H1 (cell line): ENCODE measurements around the gene PACS1. TPM values are rescaled to one million over a fixed set of nuclear protein-coding genes. Genes with fewer than 3 reads are reported as not detected.

Experiments
- CTCF ChIA-PET: fragments of 300-600 bp; sonication (Branson Sonifier 250); formaldehyde crosslinking; loops from one replicate; lab custom pipeline; 2021; ENCODE audit not compliant: partially characterized antibody; lab: Charles Lee
- POLR2A ChIA-PET: fragments of 300-600 bp; sonication (Branson Sonifier 250); formaldehyde crosslinking; loops from one replicate; lab custom pipeline; 2021; ENCODE audit warnings: inconsistent platforms; ENCODE audit not compliant: partially characterized antibody; lab: Charles Lee
- DNase-seq, 2 experiments: peaks; one replicate each; pipeline versions ENCODE4 v3.0.0 to v3.0.0-alpha.2; 2010 to 2022; ENCODE audit warnings: low spot score in 2 of 2, low read depth in 1 of 2, mixed read lengths in 1 of 2
- FAIRE-seq: peaks from 2 replicates; lab custom pipeline; 2011; peaks lifted over from hg19 to GRCh38; lab: Jason Lieb, UNC
- H2AFZ ChIP-seq: 2 replicates; pipeline ENCODE4 v1.8.1; 2012; ENCODE audit warnings: low read length, inconsistent platforms
- H2AK5ac ChIP-seq: 2 replicates; pipeline ENCODE4 v1.6.1; 2013; ENCODE audit warnings: low read depth, low read length
- H2BK120ac ChIP-seq: replicated peaks from 2 replicates; pipeline ENCODE3; 2013; ENCODE audit warnings: low read depth, low read length, inconsistent platforms
- H2BK12ac ChIP-seq: 2 replicates; pipeline ENCODE4 v1.6.1; 2013; ENCODE audit warnings: low read depth, low read length
- H2BK15ac ChIP-seq: 2 replicates; pipeline ENCODE4 v1.6.1; 2013; ENCODE audit warnings: low read length
- H2BK20ac ChIP-seq: 2 replicates; pipeline ENCODE4 v1.6.1; 2013; ENCODE audit warnings: low read length
- H2BK5ac ChIP-seq: 2 replicates; pipeline ENCODE4 v1.6.1; 2013; ENCODE audit warnings: low read depth, low read length
- H3K14ac ChIP-seq: 2 replicates; pipeline ENCODE4 v1.6.1; 2013; ENCODE audit warnings: inconsistent platforms; ENCODE audit not compliant: insufficient read length
- H3K18ac ChIP-seq: 2 replicates; pipeline ENCODE4 v1.6.1; 2013; ENCODE audit warnings: low read length; ENCODE audit errors: extremely low read depth
- H3K23ac ChIP-seq: 2 replicates; pipeline ENCODE4 v1.6.1; 2013; ENCODE audit warnings: inconsistent platforms; ENCODE audit not compliant: insufficient read length
- H3K23me2 ChIP-seq: 2 replicates; pipeline ENCODE4 v1.6.1; 2013; ENCODE audit warnings: low read depth, low read length
- H3K27ac ChIP-seq: 2 replicates; pipeline ENCODE4 v1.6.1; 2011; ENCODE audit warnings: low read depth, low read length, inconsistent platforms
- H3K27me3 ChIP-seq, 4 experiments: replicated peaks in 1 of 4; 1 replicate in 1 of 4; 2 replicates in 3 of 4; pipeline versions ENCODE4 v1.6.1 to v1.8.1; 2011 to 2013; ENCODE audit warnings: low read length in 3 of 4, mild to moderate bottlenecking in 3 of 4, inconsistent platforms in 2 of 4, mixed read lengths in 2 of 4, moderate library complexity in 1 of 4; ENCODE audit not compliant: control insufficient read depth in 3 of 4, insufficient read depth in 3 of 4; ENCODE audit errors: extremely low read depth in 1 of 4
- H3K36me3 ChIP-seq, 4 experiments: 2 replicates each; pipeline versions ENCODE4 v1.6.1 to v1.8.1; 2011 to 2013; ENCODE audit warnings: mild to moderate bottlenecking in 4 of 4, low read length in 3 of 4, moderate library complexity in 2 of 4, control low read depth in 1 of 4, inconsistent platforms in 1 of 4; ENCODE audit not compliant: insufficient read depth in 4 of 4, control insufficient read depth in 2 of 4
- H3K4ac ChIP-seq: replicated peaks from 2 replicates; pipeline ENCODE3; 2013; ENCODE audit warnings: low read length, low read depth, mixed read lengths, inconsistent platforms; ENCODE audit not compliant: insufficient read length
- H3K4me1 ChIP-seq, 4 experiments: replicated peaks in 1 of 4; 1 replicate in 1 of 4; 2 replicates in 3 of 4; pipeline versions ENCODE4 v1.6.1 to v1.8.1; 2011 to 2013; ENCODE audit warnings: low read length in 3 of 4, inconsistent platforms in 2 of 4, mixed read lengths in 1 of 4; ENCODE audit not compliant: insufficient read depth in 4 of 4, control insufficient read depth in 3 of 4
- H3K4me2 ChIP-seq, 2 experiments: 2 replicates each; pipeline versions ENCODE4 v1.6.1 to v1.8.1; 2011 to 2013; ENCODE audit warnings: low read depth in 2 of 2, low read length in 2 of 2, control low read depth in 1 of 2, inconsistent platforms in 1 of 2, mild to moderate bottlenecking in 1 of 2; ENCODE audit not compliant: insufficient read depth in 1 of 2
- H3K4me3 ChIP-seq, 4 experiments: fragments of 200-600, 300-600 bp in 1 of 4; sonication (generic), shearing (Covaris generic), sonication (Bioruptor Twin) in 1 of 4; 2 replicates each; pipeline versions ENCODE4 v1.5.1 to v1.8.1; 2011 to 2016; ENCODE audit warnings: low read length in 4 of 4, low read depth in 3 of 4, control low read depth in 2 of 4, inconsistent platforms in 2 of 4, mild to moderate bottlenecking in 2 of 4, mixed read lengths in 1 of 4, moderate library complexity in 1 of 4; ENCODE audit not compliant: insufficient read depth in 2 of 4; ENCODE audit errors: extremely low read depth in 1 of 4
- H3K56ac ChIP-seq: replicated peaks from 2 replicates; pipeline ENCODE3; 2013; ENCODE audit warnings: low read depth, mild to moderate bottlenecking, mixed read lengths, low read length, inconsistent platforms; ENCODE audit not compliant: insufficient read length
- H3K79me1 ChIP-seq: 2 replicates; pipeline ENCODE4 v1.6.1; 2013; ENCODE audit warnings: low read depth, low read length, control low read depth
- H3K79me2 ChIP-seq, 2 experiments: 2 replicates each; pipeline versions ENCODE4 v1.6.1 to v1.8.1; 2012 to 2013; ENCODE audit warnings: low read length in 2 of 2, mild to moderate bottlenecking in 2 of 2, inconsistent platforms in 1 of 2; ENCODE audit not compliant: insufficient read depth in 2 of 2, control insufficient read depth in 1 of 2
- H3K9ac ChIP-seq, 4 experiments: replicated peaks in 1 of 4; 1 replicate in 1 of 4; 2 replicates in 3 of 4; pipeline versions ENCODE4 v1.6.1 to v1.8.1; 2011 to 2013; ENCODE audit warnings: low read depth in 3 of 4, low read length in 3 of 4, control low read depth in 2 of 4, mild to moderate bottlenecking in 2 of 4, moderate library complexity in 2 of 4, inconsistent platforms in 1 of 4; ENCODE audit errors: extremely low read depth in 1 of 4
- H3K9me3 ChIP-seq, 2 experiments: 2 replicates each; pipeline versions ENCODE4 v1.6.1 to v1.8.1; 2012 to 2013; ENCODE audit warnings: mild to moderate bottlenecking in 2 of 2, moderate library complexity in 2 of 2, control low read depth in 1 of 2, inconsistent platforms in 1 of 2, low read depth in 1 of 2, low read length in 1 of 2, mixed read lengths in 1 of 2; ENCODE audit not compliant: insufficient read depth in 2 of 2
- H4K20me1 ChIP-seq, 2 experiments: replicated peaks in 1 of 2; 2 replicates each; pipeline versions ENCODE3 to v1.8.1; 2011 to 2013; ENCODE audit warnings: inconsistent platforms in 2 of 2, low read length in 2 of 2, mild to moderate bottlenecking in 1 of 2; ENCODE audit not compliant: insufficient read depth in 2 of 2, control insufficient read depth in 1 of 2
- H4K5ac ChIP-seq: 2 replicates; pipeline ENCODE4 v1.6.1; 2013; ENCODE audit warnings: low read length, low read depth, mixed read lengths, inconsistent platforms; ENCODE audit not compliant: insufficient read length
- H4K8ac ChIP-seq: 2 replicates; pipeline ENCODE4 v1.8.0; 2013; ENCODE audit warnings: mild to moderate bottlenecking, moderate library complexity, low read length, inconsistent platforms; ENCODE audit not compliant: insufficient read depth; ENCODE audit errors: extremely low read depth
- H4K91ac ChIP-seq: replicated peaks from 2 replicates; pipeline ENCODE3; 2013; ENCODE audit warnings: low read length, mixed read lengths, inconsistent platforms; ENCODE audit not compliant: insufficient read length
- ASH2L ChIP-seq: fragments of 200-600, 300-600 bp; sonication (generic); IDR thresholded peaks from one replicate; pipeline ENCODE4 v1.7.1; 2017; ENCODE audit warnings: low read length
- CBX5 ChIP-seq: fragments of 300-800, 300-1000 bp; sonication (generic); IDR thresholded peaks from 2 replicates; pipeline ENCODE4 v1.7.1; 2016; ENCODE audit warnings: antibody characterized with exemption, low read length, low read depth
- CHD2 ChIP-seq: IDR thresholded peaks from 2 replicates; pipeline ENCODE4 v1.6.1; 2012; ENCODE audit warnings: low read length, improper control_type of control experiment
- CREB1 ChIP-seq: IDR thresholded peaks from 2 replicates; pipeline ENCODE4 v1.6.1; 2012; ENCODE audit warnings: inconsistent platforms
- CTBP2 ChIP-seq: IDR thresholded peaks from 2 replicates; pipeline ENCODE4 v1.7.0; 2011; ENCODE audit warnings: borderline replicate concordance, mild to moderate bottlenecking, moderate library complexity, mixed read lengths, low read length; ENCODE audit not compliant: insufficient read depth, insufficient read length
- EZH2 ChIP-seq: fragments of 200-600 bp; sonication (generic); IDR thresholded peaks from 2 replicates; pipeline ENCODE4 v1.7.1; 2012; ENCODE audit warnings: low read depth, mild to moderate bottlenecking, moderate library complexity, low read length, inconsistent platforms; ENCODE audit not compliant: severe bottlenecking
- FOSL1 ChIP-seq: IDR thresholded peaks from 2 replicates; pipeline ENCODE4 v1.6.1; 2011; ENCODE audit warnings: mild to moderate bottlenecking, low read depth, low read length, moderate library complexity; ENCODE audit not compliant: insufficient read depth
- JUND ChIP-seq: IDR thresholded peaks from 2 replicates; pipeline ENCODE4 v1.6.1; 2011; ENCODE audit warnings: mild to moderate bottlenecking, improper control_type of control experiment, low read length
- KDM4A ChIP-seq: IDR thresholded peaks from one replicate; pipeline ENCODE4 v1.7.1; 2012; ENCODE audit warnings: low read depth, mild to moderate bottlenecking, moderate library complexity, low read length, inconsistent platforms; ENCODE audit not compliant: severe bottlenecking
- KDM5A ChIP-seq: fragments of 200-600 bp; IDR thresholded peaks from 2 replicates; pipeline ENCODE4 v1.7.1; 2012; ENCODE audit warnings: mild to moderate bottlenecking, low read length, inconsistent platforms, mixed read lengths
- RAD21 ChIP-seq, 2 experiments: IDR thresholded peaks in 1 of 2; conservative IDR thresholded peaks in 1 of 2; 2 replicates each; pipeline ENCODE4 v1.6.1; 2011; ENCODE audit warnings: low read depth in 2 of 2, low read length in 2 of 2, improper control_type of control experiment in 1 of 2, inconsistent platforms in 1 of 2, mild to moderate bottlenecking in 1 of 2, moderate library complexity in 1 of 2
- RXRA ChIP-seq: IDR thresholded peaks from 2 replicates; pipeline ENCODE4 v1.6.1; 2011; ENCODE audit warnings: low read depth, mild to moderate bottlenecking, low read length, moderate library complexity; ENCODE audit not compliant: insufficient read depth
- TBP ChIP-seq: IDR thresholded peaks from 2 replicates; pipeline ENCODE4 v1.6.1; 2011; ENCODE audit warnings: low read depth, low read length, improper control_type of control experiment
- TEAD4 ChIP-seq: IDR thresholded peaks from 2 replicates; pipeline ENCODE4 v1.6.1; 2012; ENCODE audit warnings: low read depth, low read length, inconsistent platforms, mixed read lengths
- WGBS, 2 experiments: shearing (Covaris generic) in 1 of 2; methylation state at CpG; one replicate each; pipeline versions ENCODE4 v1.1.6 to v1.1.7; 2013 to 2015; ENCODE audit warnings: low lambda C conversion rate in 2 of 2, mixed read lengths in 2 of 2, inconsistent platforms in 1 of 2, low coverage in 1 of 2, missing lambda C conversion rate in 1 of 2; ENCODE audit not compliant: insufficient replicate concordance in 2 of 2, insufficient coverage in 1 of 2, insufficient read length in 1 of 2; ENCODE audit errors: extremely low coverage in 1 of 2, missing lambda C conversion rate in 1 of 2; 5-methylcytosine and 5-hydroxymethylcytosine counted together
- polyA plus RNA-seq, 7 experiments: library from polyadenylated mRNA; depleted of rRNA in 3 of 7; stranded (reverse) in 5 of 7; unstranded in 2 of 7; fragments of >200 nt in 5 of 7; fragments of 200-250 nt in 2 of 7; gene quantifications; 1 replicate in 5 of 7; 2 replicates in 1 of 7; 4 replicates in 1 of 7; pipeline versions ENCODE4 v1.2.1 to v1.2.3, GENCODE V29; 2011 to 2013; ENCODE audit warnings: missing spikeins in 2 of 7, mixed read lengths in 2 of 7
- total RNA-seq: library from RNA; stranded (reverse); fragmentation: NEBNext Ultra II Directional; extraction: Animal tissue kit (Norgen Biotek cat#: 25700); gene quantifications from 2 replicates; pipeline ENCODE4 v1.2.1, GENCODE V29; 2021

The PACS1 gene
- total and polyA plus RNA-seq, 2 of the 8 experiments (the other 6 are each of a cell fraction or from before 2014, with no cell fraction given), result 11.5 to 36.0 TPM

- POLR2A ChIA-PET, result interaction anchor here (1.6 to 4.5 kb wide), 4 partner anchors 10 to 42 kb away, joined by 8 to 29 read pairs (median 18); partner anchors contain the start of gene RAB1B
- TF ChIP-seq CREB1 (no peak), ASH2L (no peak), EZH2 (no peak), TEAD4 (no peak), CTBP2 (no peak), CHD2 (no peak), RXRA (no peak), KDM5A (no peak), TBP (no peak), FOSL1 (no peak), KDM4A (no peak), RAD21 (IDR thresholded peaks at IDR 0.05 in 1 of 2, conservative IDR thresholded peaks at IDR 0.05 in 1 of 2; ENCODE audit: low read depth in 2 of 2, low read length in 2 of 2) (no peak), JUND (no peak), CBX5 (no peak)
Measured at GRCh38 chr11:66290330-66290621, 220.2 kb downstream of the PACS1 start.

More at GRCh38 chr11:66290330-66290621, 220.2 kb downstream of the PACS1 start:
- peaks cover 2 to 28% (median 18%) of the 10 kb centered on the region in 4 experiments for H3K27me3 ChIP-seq
- no peak overlapping the region for H3K18ac ChIP-seq
- H4K20me1 ChIP-seq, result peaks cover 4 to 9% of the 10 kb centered on the region in 2 experiments
- no peak overlapping the region for H2AFZ ChIP-seq
- no peak overlapping the region for H2AK5ac ChIP-seq
- WGBS, 2 experiments, result 86% methylated on average over 2 of the region's 2 CpGs; no CpG with 5 or more reads in 1 of the 2 experiments
- no peak overlapping the region for H4K8ac ChIP-seq
- no peak overlapping the region for H3K27ac ChIP-seq
- H3K9me3 ChIP-seq, result no peaks in the 10 kb centered on the region
- H3K36me3 ChIP-seq, result no peaks in the 10 kb centered on the region
- H3K4me2 ChIP-seq, result peak overlapping the region; percentile 74 to 86; a peak in 2 of 4 replicates
- CTCF ChIA-PET, result interaction anchor here (1.0 to 6.9 kb wide), 6 partner anchors 8 to 68 kb away, joined by 3 to 57 read pairs (median 6); no protein-coding TSS in a partner anchor
- H2BK5ac ChIP-seq, result no peak overlapping the region
- H3K9ac ChIP-seq, result no peak overlapping the region; a peak in 1 of 7 replicates
- no peak overlapping the region for H3K23ac ChIP-seq
- H3K79me2 ChIP-seq, result peaks cover 0 to 9% of the 10 kb centered on the region in 2 experiments; a peak in 1 of 4 replicates
- FAIRE-seq, result no peak
- H4K91ac ChIP-seq, result no peak overlapping the region
- H3K4me1 ChIP-seq, result peaks cover 0 to 21% (median 6%) of the 10 kb centered on the region in 4 experiments; a peak in 5 of 7 replicates
- peaks cover 6% of the 10 kb centered on the region for H3K79me1 ChIP-seq
- H4K5ac ChIP-seq, result no peak overlapping the region
- H3K4me3 ChIP-seq, result peak overlapping the region in 1 of 4 experiments; percentile 91; a peak in 1 of 8 replicates
- H2BK20ac ChIP-seq, result no peak overlapping the region
- H2BK12ac ChIP-seq, result no peak overlapping the region
- no peak for DNase-seq
- H3K14ac ChIP-seq, result no peak overlapping the region
- no peak overlapping the region for H3K56ac ChIP-seq
- no peak overlapping the region for H2BK120ac ChIP-seq
- H3K23me2 ChIP-seq, result peaks cover 12% of the 10 kb centered on the region; the same call in 1 of the 2 replicates
- H3K4ac ChIP-seq, result no peak overlapping the region
- 0 out of 2 replicates have a peak overlapping the region, but pooled peaks have one; percentile 23 for H2BK15ac ChIP-seq
